ENCODE data around the gene MTA3. TPM values are rescaled to one million over a fixed set of nuclear protein-coding genes. Genes with fewer than 3 reads are reported as not detected.
A peak's percentile ranks its signal among the peaks of the same experiment; 100 is the strongest.

Gene MTA3
- total and polyA plus RNA-seq, 2 of the 8 experiments (the other 6 are each of a cell fraction or from before 2014, with no cell fraction given) = 125 to 184 TPM

- H2AFZ ChIP-seq (ENCODE audit: low read length) = no peak overlapping the region
- peak overlapping the region in 2 of 4 experiments; percentile 61 to 73; a peak in 3 of 8 replicates for H3K4me3 ChIP-seq (ENCODE audit: extremely low read depth in 1 of 4, insufficient read depth in 2 of 4, low read depth in 3 of 4, low read length in 4 of 4)
- no peak overlapping the region; the same call in 1 of the 2 replicates for H2AK5ac ChIP-seq (ENCODE audit: low read depth, low read length)
- H3K4ac ChIP-seq (replicated peaks; ENCODE audit: insufficient read length, low read depth, low read length) = no peak overlapping the region
- no peak overlapping the region for H4K5ac ChIP-seq (ENCODE audit: insufficient read length, low read depth, low read length)
- H2BK5ac ChIP-seq (ENCODE audit: low read depth, low read length) = no peak overlapping the region
- no peak overlapping the region for H2BK20ac ChIP-seq (ENCODE audit: low read length)
- ChIA-PET CTCF (ENCODE audit: partially characterized antibody) (interaction anchor here (0.7 to 1.2 kb wide), 4 partner anchors 19 to 117 kb away, joined by 3 to 4 read pairs (median 3); no protein-coding TSS in a partner anchor), POLR2A (ENCODE audit: partially characterized antibody) (interaction anchor here (0.6 to 5.9 kb wide), 2 partner anchors 18 to 21 kb away, joined by 4 to 61 read pairs; no protein-coding TSS in a partner anchor)
- H3K79me2 ChIP-seq (ENCODE audit: control insufficient read depth in 1 of 2, insufficient read depth in 2 of 2, low read length in 2 of 2) = no peaks in the 10 kb centered on the region
- no peak overlapping the region for H3K23ac ChIP-seq (ENCODE audit: insufficient read length)
- H3K9ac ChIP-seq (replicated peaks in 1 of 4; ENCODE audit: extremely low read depth in 1 of 4, low read depth in 3 of 4, low read length in 3 of 4) = no peak overlapping the region
- no peak overlapping the region for H3K14ac ChIP-seq (ENCODE audit: insufficient read length)
- H3K4me1 ChIP-seq (replicated peaks in 1 of 4; ENCODE audit: control insufficient read depth in 3 of 4, insufficient read depth in 4 of 4, low read length in 3 of 4) = peaks cover 2 to 10% (median 5%) of the 10 kb centered on the region in 4 experiments; a peak in 6 of 7 replicates
- FAIRE-seq (no peak), DNase-seq (ENCODE audit: low read depth in 1 of 2, low spot score in 2 of 2) (no peak)
- no peak overlapping the region for H3K27ac ChIP-seq (ENCODE audit: low read depth, low read length)
- H3K4me2 ChIP-seq (ENCODE audit: insufficient read depth in 1 of 2, low read depth in 2 of 2, low read length in 2 of 2) = peak overlapping the region; percentile 70 to 89
- no peak overlapping the region for H2BK15ac ChIP-seq (ENCODE audit: low read length)
- H3K27me3 ChIP-seq (replicated peaks in 1 of 4; ENCODE audit: control insufficient read depth in 3 of 4, extremely low read depth in 1 of 4, insufficient read depth in 3 of 4, low read length in 3 of 4) = peaks cover 0 to 18% (median 14%) of the 10 kb centered on the region in 4 experiments; a peak in 6 of 7 replicates
- no peaks in the 10 kb centered on the region for H3K79me1 ChIP-seq (ENCODE audit: low read depth, low read length)
- no peak overlapping the region for H3K56ac ChIP-seq (replicated peaks; ENCODE audit: insufficient read length, low read depth, low read length)
- 88% methylated on average over 4 of the region's 4 CpGs; no CpG with 5 or more reads in 1 of the 2 experiments for whole genome bisulfite sequencing, 2 experiments (ENCODE audit: extremely low coverage in 1 of 2, insufficient coverage in 1 of 2, insufficient read length in 1 of 2, insufficient replicate concordance in 2 of 2, low coverage in 1 of 2, low lambda C conversion rate in 2 of 2, missing lambda C conversion rate in 1 of 2)
- 0 out of 2 replicates have a peak overlapping the region, but pooled peaks have one; percentile 40 for H4K8ac ChIP-seq (ENCODE audit: extremely low read depth, insufficient read depth, low read length)
- no peak overlapping the region for H4K91ac ChIP-seq (replicated peaks; ENCODE audit: insufficient read length, low read length)
- H3K36me3 ChIP-seq (ENCODE audit: control insufficient read depth in 2 of 4, insufficient read depth in 4 of 4, low read length in 3 of 4) = no peaks in the 10 kb centered on the region
- no peak overlapping the region for H3K18ac ChIP-seq (ENCODE audit: extremely low read depth, low read length)
- no peak for TF ChIP-seq ASH2L (IDR thresholded peaks at IDR 0.05; ENCODE audit: low read length)
- TF ChIP-seq BACH1 (IDR thresholded peaks at IDR 0.05; ENCODE audit: low read length) = no peak
- no peak for TF ChIP-seq RAD21 (IDR thresholded peaks at IDR 0.05 in 1 of 2, conservative IDR thresholded peaks at IDR 0.05 in 1 of 2; ENCODE audit: low read depth in 2 of 2, low read length in 2 of 2)
- H2BK12ac ChIP-seq (ENCODE audit: low read depth, low read length) = peak overlapping the region; percentile 50; the same call in 1 of the 2 replicates
- H3K9me3 ChIP-seq (ENCODE audit: insufficient read depth in 2 of 2, low read depth in 1 of 2, low read length in 1 of 2) = no peaks in the 10 kb centered on the region
- no peaks in the 10 kb centered on the region for H4K20me1 ChIP-seq (replicated peaks in 1 of 2; ENCODE audit: control insufficient read depth in 1 of 2, insufficient read depth in 2 of 2, low read length in 2 of 2)
- H2BK120ac ChIP-seq (replicated peaks; ENCODE audit: low read depth, low read length) = no peak overlapping the region
- peaks cover 9% of the 10 kb centered on the region; the same call in 1 of the 2 replicates for H3K23me2 ChIP-seq (ENCODE audit: low read depth, low read length)
Measured at GRCh38 chr2:42791606-42792005, 223.2 kb downstream of the MTA3 start.

Data from H1 (cell line).